Stomach (tissue), 9 donors: ENCODE results near the gene CTRB1. TPM values are rescaled to one million over a fixed set of nuclear protein-coding genes. Genes with fewer than 3 reads are reported as not detected.
"Not testable (repeated sequence)": the region's sequence is repeated elsewhere in the genome, so short reads cannot be mapped to it uniquely, and the experiment has no call there.

Experiments used
- DNase-seq, 2 donors: peaks; one replicate each; pipeline versions ENCODE4 v3.0.0 to v3.0.0-alpha.2; 2013 to 2019
- H3K27ac ChIP-seq, 5 donors: fragments of 200-600 bp in 4 of 5; sonication (generic) in 4 of 5; one replicate each; pipeline ENCODE4 v1.5.1; 2013 to 2019; ENCODE audit warnings: mild to moderate bottlenecking in 1 of 5, moderate library complexity in 1 of 5
- H3K27me3 ChIP-seq, 3 donors: fragments of 200-600 bp; sonication (generic); one replicate each; pipeline ENCODE4 v1.5.1; 2017 to 2019; ENCODE audit warnings: mixed run types in 1 of 3
- H3K36me3 ChIP-seq, 4 donors: fragments of 200-600 bp; sonication (generic); 1 replicate in 3 of 4; 2 replicates in 1 of 4; pipeline ENCODE4 v1.5.1; 2016 to 2019
- H3K4me1 ChIP-seq, 4 donors: fragments of 200-600 bp; sonication (generic); one replicate each; pipeline ENCODE4 v1.5.1; 2016 to 2019
- H3K4me3 ChIP-seq, 4 donors: fragments of 200-600 bp; sonication (generic) in 3 of 4; one replicate each; pipeline ENCODE4 v1.5.1; 2016 to 2019; ENCODE audit warnings: mild to moderate bottlenecking in 1 of 4
- H3K9me3 ChIP-seq, 4 donors: fragments of 200-600 bp; sonication (generic); one replicate each; pipeline ENCODE4 v1.5.1; 2016 to 2019
- EP300 ChIP-seq: sonication (generic); formaldehyde crosslinking; IDR thresholded peaks from one replicate; pipeline ENCODE4 v1.6.1; 2017; ENCODE audit warnings: antibody characterized with exemption
- POLR2A ChIP-seq, 4 donors: fragments of 450-650 bp; IDR thresholded peaks; one replicate each; pipeline ENCODE4 v1.6.1; 2016; ENCODE audit warnings: antibody characterized with exemption in 4 of 4, control low read depth in 2 of 4, mild to moderate bottlenecking in 1 of 4, moderate library complexity in 1 of 4
- POLR2AphosphoS5 ChIP-seq, 3 donors: sonication (generic); formaldehyde crosslinking; IDR thresholded peaks; one replicate each; pipeline ENCODE4 v1.6.1; 2016; ENCODE audit warnings: antibody characterized with exemption in 3 of 3
- WGBS, 5 donors: extraction: QIAGEN DNeasy Blood & Tissue Kit in 3 of 5; methylation state at CpG; one replicate each; pipeline versions ENCODE4 v1.1.5 to v1.1.7; 2013 to 2018; 5-methylcytosine and 5-hydroxymethylcytosine counted together
- intact Hi-C: fragments of 100-400 bp; cut with DNase I; formaldehyde crosslinking; loops from one replicate; pipeline ENCODE4 v1.15.1; 2023; ENCODE audit warnings: low total_unique reads
- polyA plus RNA-seq, 3 donors: library from polyadenylated mRNA; stranded (reverse); fragments of 200-250 nt; gene quantifications; one replicate each; pipeline ENCODE4 v1.2.3, GENCODE V29; 2013
- total RNA-seq, 5 donors: library from RNA; depleted of rRNA; stranded (reverse); fragments of >200 nt; gene quantifications; one replicate each; pipeline versions ENCODE4 v1.1.0 to v1.2.3, GENCODE V29; 2014 to 2016
- TF ChIP-seq, protein P1 (sequence below), 7 experiments: fragments of 450-650 bp in 4 of 7; fragments of 200-600 bp in 3 of 7; sonication (generic) in 3 of 7; IDR thresholded peaks; one replicate each; pipeline ENCODE4 v1.5.1; 2016 to 2019; ENCODE audit warnings: antibody characterized with exemption in 7 of 7, control low read depth in 2 of 7, mild to moderate bottlenecking in 1 of 7
- donor health status: healthy with polysubstance abuse.
- donor health status: Bipolar disorder and iron deficiency.
- donor health status: healthy.

The CTRB1 gene
- total and polyA plus RNA-seq, 8 donors = 2.5 to 35.9 (median 2.9) TPM; not detected in 5

DNA sequence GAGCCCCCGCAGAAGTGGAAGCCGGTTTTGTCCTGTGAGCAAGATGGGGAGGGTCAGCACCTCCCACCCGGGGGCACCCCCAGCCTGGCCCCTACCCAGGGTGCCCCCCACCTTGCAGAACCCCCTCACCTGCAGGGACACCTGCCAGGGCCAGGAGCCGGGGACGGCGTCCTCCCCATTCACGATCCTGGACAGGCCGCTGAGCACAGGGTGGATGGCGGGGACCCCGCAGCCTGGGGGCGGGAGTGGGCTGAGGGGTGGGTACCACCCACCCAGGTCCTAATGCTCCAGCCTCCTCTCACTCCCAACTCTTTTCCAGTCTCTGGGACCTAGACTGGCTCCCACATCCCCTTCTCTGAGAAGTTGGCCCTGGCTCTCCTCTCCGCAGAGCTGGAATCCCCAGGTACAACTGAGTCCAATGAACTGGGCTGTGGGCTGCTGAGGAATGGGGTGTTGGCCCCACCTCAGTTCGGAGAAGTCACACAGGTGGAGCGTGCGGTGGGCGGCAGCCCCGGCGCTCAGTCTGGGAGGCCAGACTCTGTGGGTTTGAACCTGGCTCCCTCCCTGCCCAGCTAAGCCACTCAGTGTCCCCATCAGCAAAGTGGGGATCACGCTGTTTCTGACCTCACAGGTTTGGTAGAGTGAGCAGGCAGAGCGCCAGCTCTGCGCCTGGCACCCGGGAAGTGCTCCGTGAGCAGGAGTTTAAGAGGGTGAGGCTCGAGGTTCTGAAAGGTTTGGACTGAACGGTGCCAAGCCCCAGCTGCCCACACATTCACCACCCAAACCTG lies 12.6 kb upstream of the CTRB1 start:
- intact Hi-C loops = loop anchor here (10.0 kb wide), 1 partner anchor 189 kb away; no protein-coding TSS in a partner anchor
- DNase-seq, H3K4me3 ChIP-seq, H3K9me3 ChIP-seq, H3K4me1 ChIP-seq, H3K27ac ChIP-seq, H3K36me3 ChIP-seq: not testable (repeated sequence)
- peaks cover 0 to 10% (median 0%) of the 10 kb centered on the region in 3 donors for H3K27me3 ChIP-seq
- WGBS, 5 donors = 58 to 85% (median 68%) methylated on average over 11 to 19 of the region's 25 CpGs

DNA sequence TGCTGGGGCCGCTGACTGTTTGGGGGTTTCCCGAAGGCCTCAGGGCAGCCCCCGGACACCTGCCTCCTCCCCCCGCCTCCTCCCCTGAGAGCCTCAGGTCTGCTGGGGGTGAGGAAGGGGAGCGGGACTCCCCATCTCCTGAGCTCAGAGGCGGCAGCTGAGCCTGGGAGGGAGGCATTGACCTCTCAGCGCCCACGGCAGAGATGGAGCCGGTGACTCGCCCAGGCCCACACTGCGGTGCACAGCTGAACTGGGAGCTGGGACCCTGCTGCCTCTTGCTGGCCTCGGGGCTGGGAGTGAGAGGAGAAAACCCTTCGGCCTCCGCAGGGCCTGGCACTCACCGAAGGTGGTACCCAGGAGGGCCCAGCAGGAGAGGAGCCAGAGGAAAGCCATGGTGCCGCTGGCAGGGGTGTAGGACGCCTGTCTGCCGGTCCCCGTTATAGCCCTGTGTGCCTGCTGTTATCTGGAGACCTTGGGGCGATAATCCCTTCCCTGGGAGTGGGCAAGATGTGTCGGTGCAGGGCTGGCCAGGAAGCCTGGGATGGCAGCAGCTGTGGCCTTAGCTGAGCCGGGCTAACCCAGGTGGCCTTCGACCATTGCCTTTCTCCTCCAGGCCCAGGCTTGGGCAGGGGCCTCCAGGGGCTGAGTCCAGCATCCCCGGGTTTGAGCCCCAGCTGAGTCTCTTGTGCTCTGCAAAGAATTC lies 11.9 kb upstream of the CTRB1 start, which contains the start of gene CTRB2:
Gene CTRB2 (minus strand): TSS at position 413 of the 703 bp plus-strand sequence. CDS start 20 bp downstream, at position 393.
- Histone ChIP-seq H3K4me1 (no peaks in the 10 kb centered on the region), H3K27me3 (peaks cover 0 to 9% (median 0%) of the 10 kb centered on the region in 3 donors), H3K36me3 (no peaks in the 10 kb centered on the region), H3K27ac (no peak within 1 kb of the TSS), H3K4me3 (no peak within 1 kb of the TSS), H3K9me3 (no peaks in the 10 kb centered on the region)
- TF ChIP-seq POLR2A (IDR thresholded peaks at IDR 0.05) (no peak), POLR2AphosphoS5 (IDR thresholded peaks at IDR 0.05) (no peak), EP300 (no peak)
- TF ChIP-seq, protein P1, sequence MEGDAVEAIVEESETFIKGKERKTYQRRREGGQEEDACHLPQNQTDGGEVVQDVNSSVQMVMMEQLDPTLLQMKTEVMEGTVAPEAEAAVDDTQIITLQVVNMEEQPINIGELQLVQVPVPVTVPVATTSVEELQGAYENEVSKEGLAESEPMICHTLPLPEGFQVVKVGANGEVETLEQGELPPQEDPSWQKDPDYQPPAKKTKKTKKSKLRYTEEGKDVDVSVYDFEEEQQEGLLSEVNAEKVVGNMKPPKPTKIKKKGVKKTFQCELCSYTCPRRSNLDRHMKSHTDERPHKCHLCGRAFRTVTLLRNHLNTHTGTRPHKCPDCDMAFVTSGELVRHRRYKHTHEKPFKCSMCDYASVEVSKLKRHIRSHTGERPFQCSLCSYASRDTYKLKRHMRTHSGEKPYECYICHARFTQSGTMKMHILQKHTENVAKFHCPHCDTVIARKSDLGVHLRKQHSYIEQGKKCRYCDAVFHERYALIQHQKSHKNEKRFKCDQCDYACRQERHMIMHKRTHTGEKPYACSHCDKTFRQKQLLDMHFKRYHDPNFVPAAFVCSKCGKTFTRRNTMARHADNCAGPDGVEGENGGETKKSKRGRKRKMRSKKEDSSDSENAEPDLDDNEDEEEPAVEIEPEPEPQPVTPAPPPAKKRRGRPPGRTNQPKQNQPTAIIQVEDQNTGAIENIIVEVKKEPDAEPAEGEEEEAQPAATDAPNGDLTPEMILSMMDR (IDR thresholded peaks at IDR 0.05) = no peak
- 82 to 90% (median 85%) methylated on average over 22 to 24 of the region's 24 CpGs for WGBS, 5 donors
- intact Hi-C loops = loop anchor here (10.0 kb wide), 1 partner anchor 188 kb away; no protein-coding TSS in a partner anchor
- no peak for DNase-seq

DNA sequence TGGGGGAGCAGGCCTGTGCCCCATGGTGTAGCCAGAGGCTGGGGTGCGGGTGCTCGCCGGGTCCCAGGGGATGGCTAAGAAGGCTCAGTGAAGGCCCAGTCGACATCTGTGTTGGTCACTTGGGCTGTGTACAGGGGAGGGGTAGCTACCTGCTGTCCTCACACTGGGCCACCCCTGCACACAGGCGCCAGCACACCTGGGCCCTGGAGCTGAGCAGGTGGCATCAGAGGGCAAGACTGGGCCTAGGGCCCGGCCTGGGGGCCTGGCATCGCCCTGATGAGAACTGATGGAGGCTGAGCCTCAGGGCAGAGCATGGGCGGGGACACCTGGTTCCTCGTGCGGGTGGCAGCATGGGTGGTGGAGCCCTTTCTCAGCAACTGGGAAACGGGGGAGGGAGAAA lies 11.0 kb upstream of the CTRB1 start:
- intact Hi-C loops = loop anchor here (10.0 kb wide), 1 partner anchor 187 kb away; no protein-coding TSS in a partner anchor
- Histone ChIP-seq H3K27ac (no peak overlapping the region), H3K4me1 (no peaks in the 10 kb centered on the region), H3K36me3 (no peaks in the 10 kb centered on the region), H3K9me3 (no peaks in the 10 kb centered on the region), H3K4me3 (no peak overlapping the region), H3K27me3 (peaks cover 0 to 9% (median 0%) of the 10 kb centered on the region in 3 donors)
- TF ChIP-seq EP300 = no peak
- no peak for TF ChIP-seq POLR2AphosphoS5 (IDR thresholded peaks at IDR 0.05)
- no peak for TF ChIP-seq POLR2A (IDR thresholded peaks at IDR 0.05)
- TF ChIP-seq, protein P1 (IDR thresholded peaks at IDR 0.05) = no peak
- DNase-seq = no peak
- WGBS, 5 donors = 77 to 90% (median 85%) methylated on average over 10 to 11 of the region's 11 CpGs

DNA sequence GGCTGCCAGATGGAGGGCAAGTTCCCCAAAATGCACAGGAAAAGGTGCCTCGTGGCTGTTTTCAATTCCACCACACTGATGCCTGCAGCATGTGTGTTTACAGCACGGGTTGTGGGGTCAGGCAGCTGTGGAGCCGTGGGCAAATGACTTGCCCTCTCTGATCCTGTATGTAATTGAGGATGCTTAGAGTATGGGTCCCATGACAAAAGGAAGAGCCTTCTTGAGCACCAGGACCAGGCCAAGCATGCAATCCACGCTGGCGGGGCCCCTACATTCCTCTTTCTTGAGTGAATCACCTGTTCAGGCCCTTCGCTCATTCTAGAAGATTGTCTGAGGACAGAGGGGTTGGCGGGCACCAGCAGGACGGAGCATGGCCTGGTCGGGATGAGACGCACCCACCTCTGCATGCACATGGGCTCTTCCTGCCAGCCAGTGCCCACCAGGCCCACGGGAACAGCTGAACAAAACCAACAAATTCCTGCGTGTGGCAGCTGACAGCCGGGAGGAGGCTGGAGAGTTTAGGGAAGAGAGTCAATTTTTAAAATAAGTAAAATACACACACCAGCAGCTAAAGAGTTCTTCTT lies 10.5 kb upstream of the CTRB1 start:
- Histone ChIP-seq H3K9me3 (no peaks in the 10 kb centered on the region), H3K27me3 (peaks cover 0 to 9% (median 0%) of the 10 kb centered on the region in 3 donors), H3K27ac (no peak overlapping the region), H3K4me3 (no peak overlapping the region), H3K36me3 (no peaks in the 10 kb centered on the region), H3K4me1 (no peaks in the 10 kb centered on the region)
- WGBS, 5 donors = 74 to 82% (median 81%) methylated on average over 13 of the region's 13 CpGs
- TF ChIP-seq, protein P1 (IDR thresholded peaks at IDR 0.05) = no peak
- TF ChIP-seq POLR2AphosphoS5 (IDR thresholded peaks at IDR 0.05) (no peak), POLR2A (IDR thresholded peaks at IDR 0.05) (no peak)
- DNase-seq = no peak
- intact Hi-C loops = loop anchor here (10.0 kb wide), 1 partner anchor 186 kb away; no protein-coding TSS in a partner anchor
